GM18498 (cell line): ENCODE results near the gene DMD.

Experiments
- ATAC-seq: cut with Tn5 transposase; IDR thresholded peaks from one replicate; pipeline ENCODE4 v1.9.1; 2021; ENCODE audit warnings: mild to moderate bottlenecking, moderate library complexity; ENCODE audit not compliant: unreplicated experiment

The DMD gene

DNA sequence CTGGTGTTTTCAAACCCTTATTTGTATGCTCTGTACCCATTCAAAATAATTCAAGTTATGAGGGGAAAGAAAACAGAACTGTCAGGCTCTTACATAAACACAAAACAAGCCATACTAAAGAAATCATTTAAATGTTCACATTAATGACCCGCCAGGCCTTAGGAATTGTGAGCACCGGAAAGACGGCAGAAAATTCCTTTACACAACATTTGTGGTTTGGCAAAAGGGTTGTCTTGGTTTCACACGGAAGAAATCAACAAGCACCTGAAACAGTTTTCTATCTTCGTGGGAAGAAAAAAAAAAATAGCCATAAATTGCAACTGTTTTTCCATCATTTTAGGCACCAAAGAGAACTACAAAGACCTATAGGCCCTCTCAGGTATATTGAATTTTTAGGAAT is 1951.0 kb downstream of the DMD start:
- no peak for ATAC-seq

- no peak for ATAC-seq
These were observed 1953.2 kb downstream of the DMD start for GRCh38 chrX:31258166-31258565.

DNA sequence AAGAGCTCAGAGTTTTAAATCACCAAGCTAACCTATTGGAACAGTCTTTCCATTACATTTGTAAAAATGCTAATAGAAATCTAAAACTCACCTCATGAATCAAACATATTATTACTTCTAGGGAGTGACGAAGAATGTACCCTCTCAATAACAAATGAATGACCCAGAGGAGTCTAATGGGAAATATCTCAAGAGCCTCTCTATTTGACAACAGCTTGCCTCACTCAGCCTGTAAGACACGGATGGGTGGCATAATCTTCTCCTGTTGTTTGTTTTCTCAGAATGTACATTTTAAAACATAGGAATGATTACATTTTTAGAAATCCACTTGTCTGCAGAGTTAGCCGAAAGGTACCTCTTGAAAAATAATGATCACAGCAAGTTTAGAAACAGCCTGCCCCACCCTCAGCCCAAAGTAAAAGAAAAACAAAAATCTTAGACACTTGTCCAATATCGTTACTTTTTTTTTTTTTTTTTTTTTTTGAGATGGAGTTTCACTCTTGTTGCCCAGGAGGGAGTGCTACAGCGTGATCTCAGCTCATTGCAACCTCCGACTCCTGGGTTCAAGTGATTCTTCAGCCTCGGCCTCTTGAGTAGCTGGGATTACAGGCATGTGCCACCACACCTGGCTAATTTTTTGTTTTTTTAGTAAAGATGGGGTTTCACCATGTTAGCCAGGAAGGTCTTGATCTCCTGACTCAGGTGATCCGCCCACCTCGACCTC is 1955.9 kb downstream of the DMD start:
- ATAC-seq = no peak

- ATAC-seq = no peak
These were observed 1959.2 kb downstream of the DMD start for GRCh38 chrX:31252133-31252532.

GRCh38 chrX:31251336-31251735 is 1960.0 kb downstream of the DMD start:
- ATAC-seq = no peak

DNA sequence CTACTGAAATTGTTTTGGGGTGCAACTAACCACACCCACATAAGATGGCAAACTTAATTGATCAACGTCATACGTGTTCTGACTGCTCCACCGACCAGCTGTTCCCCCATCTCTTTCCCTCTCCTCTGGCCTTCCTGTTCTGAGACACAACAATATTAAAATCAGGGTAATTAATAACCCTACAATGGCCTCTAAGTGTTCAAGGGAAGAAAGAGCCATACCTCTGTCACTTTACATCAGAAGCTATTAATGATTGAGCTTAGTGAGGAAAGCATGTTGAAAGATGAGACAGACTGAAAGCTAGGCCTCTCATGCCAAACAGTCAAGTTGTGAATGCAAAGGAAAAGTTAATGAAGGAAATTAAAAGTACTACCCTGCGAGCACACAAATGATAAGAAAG is 1965.6 kb downstream of the DMD start:
- no peak for ATAC-seq

GRCh38 chrX:31243804-31244203 is 1967.5 kb downstream of the DMD start:
- no peak for ATAC-seq

- no peak for ATAC-seq
These were observed 1970.4 kb downstream of the DMD start for GRCh38 chrX:31240982-31241381.

DNA sequence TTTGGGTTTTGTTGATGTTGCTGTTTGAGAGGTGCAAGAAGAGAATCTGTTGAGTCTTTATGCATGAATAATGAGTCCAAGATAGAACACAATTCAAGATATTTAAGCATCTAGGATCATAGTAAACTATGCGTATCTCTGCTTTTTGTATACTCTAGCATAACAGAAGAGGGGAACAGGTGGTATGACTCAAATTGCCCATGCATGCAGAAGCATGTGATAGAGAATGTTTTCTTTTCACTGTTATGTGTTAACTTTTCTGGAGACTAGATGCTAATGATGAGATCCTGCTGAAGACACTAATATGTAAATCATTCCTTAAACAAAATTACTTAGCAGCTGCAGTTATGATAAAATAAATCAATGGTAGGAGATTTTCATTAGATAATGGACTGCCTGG is 1974.2 kb downstream of the DMD start:
- peak; percentile 57 for ATAC-seq

- peak; percentile 68 for ATAC-seq
These were observed 1975.1 kb downstream of the DMD start for GRCh38 chrX:31236231-31236630.

GRCh38 chrX:31233941-31234496 is 1977.3 kb downstream of the DMD start:
- no peak for ATAC-seq

DNA sequence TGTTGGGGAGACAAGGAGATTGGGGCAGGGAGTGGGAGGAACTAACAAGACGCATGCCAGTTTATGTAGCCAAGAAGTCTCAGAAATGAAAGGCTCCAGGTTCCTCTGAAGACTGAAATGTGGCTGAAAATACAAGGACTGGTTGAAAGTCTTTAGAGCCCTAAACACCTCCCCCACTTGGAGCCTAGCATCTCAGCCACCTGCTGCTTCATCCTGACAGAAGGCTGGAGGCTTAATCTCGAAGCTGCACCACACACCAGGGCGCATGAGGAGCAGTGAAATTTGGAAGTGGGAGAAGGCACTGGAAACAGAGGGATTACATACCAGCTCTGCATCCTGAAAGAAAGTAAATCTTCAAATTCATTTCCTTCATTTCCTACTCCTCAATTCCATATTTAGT is 1978.8 kb downstream of the DMD start:
- no peak for ATAC-seq

GRCh38 chrX:31228909-31229308 is 1982.4 kb downstream of the DMD start:
- peak; percentile 93 for ATAC-seq

DNA sequence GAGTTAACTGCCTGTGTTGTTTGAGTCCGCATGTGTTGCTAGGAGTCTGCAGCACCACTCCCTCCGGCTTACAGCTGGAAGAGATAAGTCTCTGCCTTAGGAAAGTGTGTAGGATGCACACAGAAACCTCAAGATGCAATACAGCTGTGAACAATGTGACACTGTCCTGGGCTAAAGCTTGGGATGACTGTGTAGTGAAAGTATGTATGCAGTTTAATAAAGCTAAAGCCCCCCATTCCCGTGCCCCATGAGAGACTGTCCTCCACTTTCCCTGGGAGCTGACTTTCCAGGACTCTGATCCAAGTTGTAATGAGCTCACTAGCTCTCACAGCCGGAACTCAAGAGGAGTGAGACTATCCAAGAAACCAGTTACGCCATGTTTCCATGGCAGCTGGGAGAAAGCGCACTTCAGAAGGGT is 1982.9 kb downstream of the DMD start:
- ATAC-seq = no peak

DNA sequence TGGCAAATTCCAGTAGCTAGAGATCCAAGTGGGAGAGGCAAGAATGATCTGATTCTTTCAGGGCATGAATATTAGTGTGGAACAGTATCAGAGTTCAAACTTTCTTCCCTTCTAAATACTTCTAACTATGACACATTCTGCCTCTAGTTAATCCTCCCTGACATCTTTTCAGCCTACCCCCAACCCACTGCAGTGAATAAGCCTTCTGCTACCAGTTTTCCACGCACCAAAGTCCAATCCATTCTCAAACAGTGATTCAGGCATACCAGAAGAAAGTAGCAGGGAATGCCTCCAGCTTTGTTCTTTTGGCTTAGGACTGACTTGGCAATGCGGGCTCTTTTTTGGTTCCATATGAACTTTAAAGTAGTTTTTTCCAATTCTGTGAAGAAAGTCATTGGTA is 1984.1 kb downstream of the DMD start:
- no peak for ATAC-seq

DNA sequence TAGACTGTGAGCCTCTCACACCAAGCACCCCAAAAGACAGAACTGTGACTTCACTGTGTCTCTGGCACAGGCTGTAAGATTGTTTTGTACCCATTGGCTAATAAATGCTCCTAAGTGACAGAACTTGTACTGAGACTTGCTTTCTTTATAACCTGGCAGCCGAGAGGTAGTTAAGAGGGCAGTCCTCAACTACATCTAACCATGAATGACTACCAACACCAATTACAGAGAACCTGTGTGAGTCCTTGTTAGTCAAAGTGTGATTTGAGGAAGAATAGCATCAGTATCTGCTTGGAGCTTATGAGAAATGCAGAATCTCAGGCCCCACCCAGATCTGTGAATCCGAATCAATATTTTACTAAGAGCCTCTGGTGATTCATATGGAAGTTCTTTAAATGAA is 1985.5 kb downstream of the DMD start:
- no peak for ATAC-seq

GRCh38 chrX:31224381-31225012 is 1986.9 kb downstream of the DMD start:
- ATAC-seq = no peak

DNA sequence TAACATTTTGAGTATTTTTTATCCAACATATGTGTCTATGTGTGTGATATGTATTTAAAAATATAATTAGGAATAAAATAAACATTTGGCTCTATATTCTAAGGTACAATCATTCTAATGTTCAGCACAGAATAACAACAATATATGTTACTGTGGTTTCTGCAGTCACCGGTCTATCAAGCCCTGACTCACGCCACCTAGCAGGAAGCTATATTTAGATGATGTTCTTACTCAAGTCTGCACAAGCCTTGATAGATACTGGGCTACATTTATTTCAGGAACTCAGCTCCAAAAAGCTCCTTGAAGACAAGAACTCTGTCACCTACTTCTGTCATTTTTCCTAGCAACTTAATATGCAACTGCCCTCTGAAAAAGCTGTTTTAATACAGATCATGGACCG is 1987.5 kb downstream of the DMD start:
- peak; percentile 88 for ATAC-seq

- no peak for ATAC-seq
These were observed 1988.4 kb downstream of the DMD start for GRCh38 chrX:31222946-31223345.

GRCh38 chrX:31219174-31219573 is 1992.2 kb downstream of the DMD start:
- ATAC-seq = no peak

- no peak for ATAC-seq
These were observed 1994.3 kb downstream of the DMD start for GRCh38 chrX:31217084-31217483.

- no peak for ATAC-seq
These were observed 1996.0 kb downstream of the DMD start for GRCh38 chrX:31215277-31215815.
